SKM-1 (cell line): ENCODE measurements around the gene INO80C.
A peak's percentile ranks its signal among the peaks of the same experiment; 100 is the strongest.
"Not testable (repeated sequence)": the region's sequence is repeated elsewhere in the genome, so short reads cannot be mapped to it uniquely, and the experiment has no call there.

ENCODE experiments used
- DNase-seq: peaks from one replicate; lab custom pipeline; 2025; ENCODE audit not compliant: unreplicated experiment; lab: John Stamatoyannopoulos, UW

The INO80C gene

DNA sequence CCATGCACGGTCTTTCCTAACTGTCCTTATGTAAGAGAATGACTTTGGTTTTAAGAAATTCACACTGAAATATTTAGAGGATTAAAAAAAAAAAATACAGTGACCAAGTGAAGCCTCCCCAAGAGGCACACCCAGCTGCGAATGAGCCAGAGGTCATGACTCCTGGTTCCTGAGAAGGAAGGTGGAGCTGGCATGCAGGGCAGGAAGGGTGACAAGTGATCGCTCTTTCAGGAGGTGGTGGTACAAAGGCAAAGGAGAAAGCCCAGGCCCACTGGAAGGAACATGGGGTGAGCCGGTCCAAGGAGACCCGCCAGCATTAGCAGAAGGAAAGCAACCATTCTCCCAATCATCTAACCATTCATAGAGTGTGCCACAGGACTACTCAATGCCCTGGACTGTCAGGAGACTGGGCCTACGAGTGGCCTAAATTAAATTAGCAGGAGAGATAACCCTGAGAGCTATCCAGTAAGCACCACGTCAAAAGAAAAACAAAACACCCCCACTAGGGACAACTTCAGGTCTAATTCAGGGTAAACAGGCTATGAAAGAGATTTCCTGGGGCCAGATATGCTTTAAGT is 7.8 kb downstream of the INO80C start:
- no peak for DNase-seq

DNA sequence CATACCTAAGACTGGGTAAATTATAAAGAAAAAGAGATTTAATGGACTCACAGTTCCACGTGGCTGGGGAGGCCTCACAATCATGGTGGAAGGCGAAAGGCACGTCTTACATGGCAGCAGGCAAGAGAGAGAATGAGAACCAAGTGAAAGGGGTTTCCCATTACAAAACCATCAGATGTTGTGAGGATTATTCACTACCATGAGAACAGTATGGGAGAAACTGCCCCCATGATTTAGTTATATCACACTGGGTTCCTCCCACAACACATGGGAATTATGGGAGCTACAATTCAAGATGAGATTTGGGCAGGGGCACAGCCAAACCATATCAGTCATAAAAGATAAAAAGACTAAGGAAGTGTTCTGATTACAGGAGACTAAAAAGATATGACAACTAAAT is 8.5 kb downstream of the INO80C start:
- not testable (repeated sequence) for DNase-seq

DNA sequence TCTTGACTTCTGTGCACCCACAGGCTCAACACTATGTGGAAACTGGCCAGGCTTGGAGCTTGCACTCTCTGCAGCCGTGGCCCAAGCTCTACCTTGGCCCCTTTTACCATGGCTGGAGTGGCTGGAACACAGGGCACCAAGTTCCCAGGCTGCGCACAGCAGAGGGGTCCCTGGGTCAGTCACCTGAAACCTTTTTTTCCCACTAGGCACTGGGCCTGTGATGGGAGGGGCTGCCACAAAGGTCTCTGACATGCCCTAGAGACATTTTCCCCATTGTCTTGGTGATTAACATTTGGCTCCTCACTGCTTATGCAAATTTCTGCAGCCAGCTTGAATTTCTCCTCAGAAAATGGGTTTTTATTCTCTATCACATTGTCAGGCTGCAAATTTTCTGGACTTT is 9.4 kb downstream of the INO80C start:
- not testable (repeated sequence) for DNase-seq

DNA sequence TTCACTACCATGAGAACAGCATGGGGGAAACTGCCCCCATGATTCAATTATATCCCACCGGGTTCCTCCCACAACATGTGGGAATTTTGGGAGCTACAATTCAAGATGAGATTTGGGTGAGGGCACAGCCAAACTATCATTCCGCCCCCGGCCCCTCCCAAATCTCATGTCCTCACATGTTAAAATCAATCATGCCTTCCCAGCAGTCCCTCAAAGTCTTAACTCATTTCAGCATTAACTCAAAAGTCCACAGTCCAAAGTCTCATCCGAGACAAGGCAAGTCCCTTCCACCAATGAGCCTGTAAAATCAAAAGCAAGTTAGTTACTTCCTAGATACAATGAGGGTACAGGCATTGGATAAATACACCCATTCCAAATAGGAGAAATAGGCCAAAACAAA is 10.2 kb downstream of the INO80C start:
- DNase-seq, result not testable (repeated sequence)

DNA sequence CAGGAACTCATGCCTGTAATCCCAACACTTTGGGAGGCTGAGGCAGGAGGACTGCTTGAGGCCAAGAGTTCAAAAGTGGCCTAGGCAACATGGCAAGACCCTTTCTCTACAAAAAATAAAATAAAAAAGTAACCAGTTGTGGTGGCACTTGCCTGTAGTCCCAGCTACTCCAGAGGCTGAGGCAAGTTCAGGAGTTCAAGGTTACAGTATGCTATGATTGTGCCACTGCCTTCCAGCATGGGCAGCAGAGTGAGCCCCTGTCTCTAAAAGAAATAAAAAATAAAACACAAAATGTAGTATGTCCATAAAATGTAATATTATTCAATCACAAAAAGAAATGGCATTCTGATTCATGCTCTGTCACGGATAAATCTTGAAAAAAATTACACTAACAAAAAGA is 11.9 kb downstream of the INO80C start:
- DNase-seq, result no peak

DNA sequence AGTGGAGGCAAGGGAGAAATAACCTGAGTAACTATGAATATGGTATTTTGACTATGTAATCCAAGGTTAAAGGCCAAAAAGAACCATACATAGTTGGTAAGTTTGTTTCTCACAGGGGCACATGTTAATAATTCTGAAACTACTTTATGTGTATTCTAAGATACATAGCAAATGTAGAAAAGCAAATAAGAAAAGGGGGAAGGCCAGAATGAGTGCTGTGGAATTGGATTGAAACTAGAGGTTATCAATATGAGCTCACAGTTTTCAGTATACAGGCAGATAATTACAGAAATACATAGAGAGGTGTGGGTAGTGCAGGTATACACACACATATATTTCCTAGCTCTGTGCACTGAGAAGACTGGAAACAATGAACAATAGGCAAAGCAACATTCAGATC is 13.7 kb downstream of the INO80C start:
- no peak for DNase-seq

DNA sequence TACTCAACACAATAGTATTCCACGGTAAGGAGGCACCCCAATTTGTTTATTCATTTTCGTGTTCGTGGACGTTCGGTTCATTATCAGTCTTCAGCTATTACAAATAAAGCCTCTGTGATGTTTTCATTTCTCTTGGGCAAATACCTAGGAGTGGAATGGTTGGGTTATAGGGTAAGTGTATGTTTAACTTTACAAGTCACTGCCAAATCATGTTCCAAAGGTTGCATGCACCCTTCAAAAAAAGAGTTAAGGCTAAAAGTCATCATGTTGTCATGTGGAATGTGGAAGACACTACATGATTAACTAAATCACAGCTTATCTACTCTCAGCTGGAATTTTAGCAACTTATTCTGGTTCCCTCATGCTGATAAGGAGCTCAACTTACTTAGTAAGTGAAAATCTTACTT is 15.8 kb downstream of the INO80C start:
- no peak for DNase-seq

DNA sequence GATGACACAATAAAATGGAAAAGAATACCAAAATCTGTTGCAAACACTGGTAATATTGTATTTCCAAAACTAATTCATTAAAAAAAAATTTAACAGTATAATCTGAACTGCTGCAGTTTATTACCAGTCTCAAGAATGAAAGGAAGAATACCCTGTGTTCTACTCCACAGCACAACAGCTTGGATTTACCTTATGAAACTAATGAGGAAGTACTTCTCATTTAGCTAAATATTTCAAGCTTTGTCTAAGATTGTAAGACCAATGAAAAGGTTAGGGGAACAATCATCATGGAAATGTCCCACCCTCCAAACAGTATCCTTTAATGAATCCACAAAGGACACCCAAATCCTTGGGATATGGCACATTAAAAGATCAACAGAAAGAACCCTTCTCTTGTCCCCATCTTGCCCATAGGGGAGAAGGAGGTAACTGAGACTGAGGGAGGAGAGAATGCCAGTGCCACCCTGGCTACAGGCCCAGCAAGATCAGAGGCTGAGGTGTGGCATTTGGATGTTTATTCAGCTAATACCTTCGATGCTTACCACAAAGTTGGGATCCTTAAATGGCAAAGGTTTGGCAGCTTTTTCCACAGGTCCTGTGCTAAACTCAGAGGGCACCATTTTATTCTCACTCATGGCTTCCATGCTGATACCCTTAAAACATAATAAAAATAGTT is 17.7 kb downstream of the INO80C start:
- DNase-seq, result no peak

DNA sequence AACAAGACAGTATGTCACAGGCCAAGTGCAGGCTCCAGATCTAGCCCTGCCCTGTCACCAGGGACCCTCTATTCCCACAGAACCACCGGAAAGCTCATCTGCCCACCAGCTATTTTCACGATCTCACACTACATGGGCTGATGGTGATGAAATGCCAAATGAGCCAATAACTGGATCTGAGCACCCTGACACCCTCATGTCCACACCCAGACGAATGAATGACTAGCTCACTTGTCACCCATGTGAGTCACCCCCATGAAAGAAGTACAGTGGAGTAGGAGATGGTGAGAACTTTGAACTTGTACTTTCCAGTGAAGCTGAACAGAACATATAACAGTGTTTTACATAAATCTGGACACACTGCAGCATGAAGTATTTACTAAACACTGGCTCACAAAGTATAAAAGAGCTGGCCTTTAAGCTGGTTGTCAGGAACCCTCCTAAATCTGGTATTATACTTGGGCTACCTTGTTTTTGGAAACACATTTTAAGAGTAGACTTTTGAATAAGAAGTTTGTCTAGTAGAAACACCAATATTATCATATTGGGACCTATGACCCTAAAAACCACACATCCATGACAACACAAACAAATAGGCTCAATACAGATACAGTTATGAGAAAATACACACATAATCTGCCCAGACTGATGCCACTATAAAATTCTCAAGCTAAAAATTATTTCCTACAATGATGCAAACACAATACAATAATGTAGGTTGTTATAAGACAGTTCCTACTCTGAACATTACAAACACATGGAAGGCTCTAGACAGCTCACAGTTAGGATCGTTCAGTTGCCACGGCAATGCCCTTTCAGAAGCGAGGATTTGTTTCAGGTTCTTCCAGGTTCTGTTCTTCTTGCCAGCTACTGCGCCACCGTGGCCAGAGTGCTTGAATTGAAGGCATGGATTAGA is 19.0 kb downstream of the INO80C start:
- DNase-seq, result no peak

DNA sequence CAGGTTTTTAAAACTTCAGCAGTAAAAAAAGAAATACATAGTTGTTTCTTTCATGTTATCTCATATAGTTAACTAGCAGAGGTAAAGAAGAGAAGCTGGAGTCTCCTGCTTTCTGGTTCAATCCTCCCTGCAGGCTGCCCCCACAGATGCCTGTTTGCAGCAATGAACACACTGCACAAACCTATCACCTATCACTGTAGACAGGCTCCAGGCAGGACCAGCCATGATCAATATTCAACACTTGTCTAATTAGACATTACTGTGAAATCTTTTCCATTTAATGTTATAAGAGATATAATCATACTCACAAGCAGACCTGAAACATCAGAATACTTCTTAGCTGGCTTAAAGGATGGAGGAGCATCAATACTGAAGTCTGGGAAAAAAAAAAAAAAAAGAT is 19.8 kb downstream of the INO80C start:
- DNase-seq, result no peak

DNA sequence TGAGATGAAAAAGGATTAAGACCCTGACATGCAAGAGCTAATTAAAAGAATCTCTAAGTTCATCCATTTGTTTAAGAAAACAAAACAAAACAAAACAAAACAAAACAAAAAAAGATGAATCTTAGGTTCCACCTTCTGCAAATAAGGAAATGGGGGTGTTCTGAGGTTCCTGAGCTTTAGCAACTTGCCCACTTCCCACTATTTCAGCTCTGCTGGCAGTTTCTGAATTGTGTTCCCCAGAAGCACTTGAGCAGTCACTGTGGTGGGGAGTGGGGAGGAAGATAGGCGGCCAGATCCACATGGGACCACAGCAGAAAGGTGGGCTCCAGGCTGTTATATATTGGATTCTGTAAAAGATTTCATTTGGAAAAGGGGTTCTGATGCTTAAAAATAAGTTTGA is 20.3 kb downstream of the INO80C start:
- DNase-seq, result peak; percentile 44

DNA sequence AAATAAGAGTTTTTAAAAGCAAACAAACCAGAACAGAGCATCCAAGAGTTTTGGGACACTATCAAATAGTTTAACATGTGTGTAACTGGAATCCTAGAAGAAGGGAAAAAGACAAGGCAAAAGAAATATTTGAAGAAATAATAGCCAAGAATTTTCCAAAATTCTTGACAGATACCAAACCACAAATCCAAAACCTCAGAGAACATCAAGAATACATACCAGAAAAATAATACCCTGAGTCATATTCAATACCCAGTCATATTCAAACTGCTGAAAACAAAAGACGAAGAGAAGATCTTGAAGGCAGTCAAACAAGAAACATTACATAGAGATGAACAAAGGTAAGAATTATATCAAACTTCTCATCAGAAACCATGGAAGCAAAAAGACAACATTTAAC is 22.9 kb downstream of the INO80C start:
- DNase-seq, result no peak

DNA sequence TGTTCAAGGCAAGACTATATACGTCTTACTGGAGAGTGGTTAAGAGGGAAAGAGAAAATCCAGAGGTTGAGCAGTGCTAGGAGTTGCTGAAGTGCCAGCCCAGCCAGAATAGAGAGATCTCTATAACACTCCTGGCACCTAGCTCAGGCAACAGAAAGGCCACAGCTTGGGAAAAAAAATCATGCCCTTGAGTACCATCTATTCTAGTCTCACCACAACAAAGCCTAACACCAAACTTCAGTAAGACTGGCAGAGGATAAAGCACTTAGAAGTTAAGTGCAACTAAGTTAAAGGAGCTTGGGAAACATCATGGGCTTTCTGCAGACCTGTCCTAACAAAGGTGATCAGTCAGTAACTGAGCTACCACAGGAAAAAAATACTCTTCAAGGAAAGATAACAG is 24.2 kb downstream of the INO80C start:
- DNase-seq, result no peak

DNA sequence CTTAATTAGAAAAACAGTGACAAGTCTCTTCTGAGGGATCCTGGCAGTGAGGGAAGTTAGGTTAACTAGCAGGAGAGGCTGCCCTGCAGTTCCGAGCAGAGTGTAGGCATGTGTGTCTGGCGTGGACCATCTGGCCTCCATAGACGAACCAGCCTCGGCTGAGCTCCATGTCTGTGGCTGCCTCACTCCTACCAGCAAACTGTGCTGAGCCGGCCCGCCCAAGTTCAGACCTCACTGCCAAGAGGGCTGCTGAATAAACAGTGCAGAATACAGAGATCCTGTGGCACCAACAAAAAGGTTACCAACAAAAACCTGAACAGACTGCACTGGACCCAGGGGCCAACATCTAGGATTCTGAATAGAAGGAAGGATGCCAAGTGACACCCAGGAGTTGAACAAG is 27.3 kb downstream of the INO80C start:
- DNase-seq, result no peak

DNA sequence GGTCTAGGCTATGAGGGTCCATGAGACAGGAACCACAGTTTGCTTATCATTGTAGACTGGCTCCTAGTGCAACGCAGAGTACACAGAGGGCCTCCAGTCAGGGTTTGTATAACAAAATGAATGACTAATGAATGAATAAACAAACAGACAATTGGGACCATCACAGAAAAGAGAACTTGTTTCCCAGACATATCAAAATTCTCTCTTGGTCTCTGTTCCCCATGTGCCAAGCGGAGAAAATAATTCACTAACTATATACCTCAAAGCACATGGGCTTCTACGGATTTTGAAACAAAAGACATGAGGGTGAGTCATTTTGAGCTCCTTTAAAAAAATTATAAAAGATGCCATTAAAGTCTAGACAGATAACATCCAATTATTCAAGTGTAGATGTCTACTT is 28.0 kb downstream of the INO80C start:
- no peak for DNase-seq

DNA sequence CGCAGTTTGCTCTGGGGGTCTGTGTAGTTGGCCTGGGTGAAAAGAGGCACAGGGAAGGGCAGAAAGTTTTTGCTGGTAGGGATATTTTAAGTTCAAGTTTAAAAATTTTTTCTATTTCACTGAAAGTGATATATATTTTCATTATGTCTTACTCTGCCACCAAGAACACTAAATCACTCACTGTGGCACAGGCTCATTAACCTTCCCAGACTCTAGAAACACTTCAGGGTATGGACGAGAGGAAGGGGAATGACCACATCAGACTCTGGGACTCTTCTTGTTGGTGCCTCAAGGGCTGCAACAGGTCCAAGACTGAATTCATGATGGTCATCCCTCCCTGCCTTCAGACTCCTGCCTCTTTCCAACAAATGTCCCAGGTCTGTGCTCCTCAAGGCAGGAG is 29.0 kb downstream of the INO80C start:
- no peak for DNase-seq

DNA sequence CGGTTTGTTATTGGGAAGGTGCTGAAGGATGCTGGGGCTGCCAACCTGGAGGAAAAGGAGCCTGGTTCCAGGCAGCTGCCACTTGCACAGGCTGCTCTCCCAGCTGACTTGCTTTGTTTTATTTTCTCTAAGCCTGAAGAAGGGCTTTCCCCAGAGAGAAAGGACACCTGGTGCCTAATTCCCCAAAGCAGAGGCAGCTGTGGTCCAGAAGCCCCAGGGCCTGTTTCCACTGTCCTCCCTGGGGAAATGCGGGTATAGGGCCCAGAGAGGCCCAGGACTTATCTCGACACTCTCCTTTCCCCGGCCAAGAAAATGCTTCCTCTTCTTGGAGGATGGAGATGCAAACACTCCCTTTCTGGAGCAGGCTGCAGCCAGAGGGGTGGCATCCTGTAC is 30.1 kb downstream of the INO80C start:
- no peak for DNase-seq

DNA sequence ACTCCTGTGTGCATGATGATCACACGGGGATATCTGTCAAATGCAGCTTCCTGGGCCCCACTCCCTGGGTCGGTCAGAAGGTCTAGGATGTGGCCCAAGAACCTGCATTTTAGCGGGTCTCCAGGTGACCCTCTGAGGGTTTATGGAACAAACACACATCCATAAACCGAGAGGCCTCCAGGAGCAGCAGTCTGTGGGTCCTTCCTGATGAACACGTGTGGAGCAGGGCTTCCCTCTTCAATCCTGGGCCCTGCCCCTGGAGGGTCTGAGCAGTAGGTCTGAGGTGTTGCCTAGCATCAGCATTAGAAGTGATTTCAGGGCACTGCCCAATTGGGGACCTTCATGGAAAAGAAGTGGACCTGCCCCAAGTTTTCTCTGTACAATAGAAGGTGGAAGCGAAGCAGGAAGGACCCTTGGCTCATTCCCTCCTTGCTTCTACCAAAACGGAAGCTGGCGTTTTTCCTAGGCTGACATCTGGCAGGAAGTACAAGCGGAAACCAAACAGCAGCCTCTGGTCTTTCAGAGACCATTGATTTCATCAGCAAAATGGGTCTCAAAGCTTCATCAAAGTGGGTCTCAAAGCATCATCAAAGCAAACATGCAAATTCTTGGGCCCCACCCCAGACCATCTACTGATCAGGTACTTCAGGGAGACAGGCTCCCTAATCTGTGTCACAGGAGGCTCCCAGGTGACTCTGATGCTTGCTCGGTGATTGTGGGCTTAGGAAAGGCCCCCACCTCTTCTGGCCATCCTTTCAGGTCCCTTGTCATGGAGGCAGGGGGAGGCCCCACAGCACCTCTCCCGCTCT is 30.7 kb downstream of the INO80C start:
- DNase-seq, result no peak

DNA sequence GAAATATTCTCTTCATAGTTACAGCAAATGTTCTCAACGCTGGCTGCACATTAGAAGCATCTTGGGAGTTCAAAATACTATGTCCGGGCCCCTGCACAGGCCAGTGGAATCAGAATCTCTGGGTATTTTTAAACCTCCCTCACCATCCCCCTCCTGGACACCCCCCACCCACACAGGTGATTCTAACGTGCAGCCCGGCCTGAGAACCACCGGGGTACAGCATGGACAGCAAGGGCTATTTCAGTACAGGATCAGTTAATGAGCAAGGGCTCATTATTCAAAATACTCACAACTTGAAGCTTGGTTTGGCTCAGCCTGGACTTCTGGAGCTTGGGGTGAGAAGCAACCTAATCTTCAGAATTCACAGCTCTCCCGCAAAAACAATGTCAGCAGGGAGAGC is 31.4 kb downstream of the INO80C start:
- no peak for DNase-seq

DNA sequence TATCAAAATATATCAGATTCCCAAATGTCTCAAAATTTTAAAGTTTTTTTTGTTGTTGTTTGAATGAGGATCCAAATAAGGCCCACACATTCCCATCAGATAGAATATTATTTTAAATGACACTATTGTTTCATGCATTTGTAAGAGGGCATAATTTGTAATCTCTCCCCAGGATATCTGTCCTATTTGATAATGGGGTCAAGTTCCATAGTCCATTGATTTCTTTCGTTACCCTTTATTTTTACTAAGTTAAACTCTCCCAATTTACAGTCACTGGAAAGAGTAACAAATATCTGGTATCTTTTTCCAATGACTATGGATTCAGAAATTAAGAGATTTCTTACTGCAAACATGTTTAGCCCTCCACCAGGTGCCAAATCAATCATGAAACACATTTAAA is 32.4 kb downstream of the INO80C start:
- no peak for DNase-seq

DNA sequence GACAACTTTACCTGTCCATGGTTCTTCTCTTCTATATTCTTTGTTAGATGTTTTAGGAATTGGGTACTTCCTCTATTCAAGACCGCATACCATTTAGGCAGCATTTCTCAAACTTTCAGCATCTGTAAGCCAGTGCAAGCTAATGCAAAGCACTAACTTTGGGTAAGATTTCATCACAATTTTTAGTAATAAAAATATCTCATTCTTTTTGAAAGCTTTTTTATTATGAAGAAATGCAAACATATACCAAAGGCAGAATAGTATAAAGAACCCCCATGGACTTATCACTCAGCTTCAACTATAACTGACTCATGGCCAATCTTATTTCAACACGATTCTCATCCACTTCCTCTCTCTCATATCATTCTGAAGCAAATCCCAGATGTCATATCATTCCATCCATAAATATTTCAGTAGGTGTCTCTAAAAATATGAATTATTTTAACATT is 32.9 kb downstream of the INO80C start:
- DNase-seq, result no peak
